Lung (tissue), 12 donors: Measurements from ENCODE around the gene RAPGEF1. TPM values are rescaled to one million over a fixed set of nuclear protein-coding genes. Genes with fewer than 3 reads are reported as not detected.

ENCODE experiments used
- ATAC-seq: fragments of 200-7000 bp; cut with Tn5 transposase; one replicate; pipeline ENCODE4 v1.9.1; 2020; ENCODE audit warnings: moderate number of reproducible peaks; ENCODE audit not compliant: insufficient read depth, low FRiP score
- DNase-seq, 3 donors: peaks; one replicate each; pipeline ENCODE4 v3.0.0-alpha.2; 2013 to 2017
- H3K27ac ChIP-seq, 2 donors: one replicate each; pipeline ENCODE4 v1.5.1; 2013; ENCODE audit warnings: mild to moderate bottlenecking in 2 of 2, moderate library complexity in 2 of 2, control low read depth in 1 of 2, inconsistent platforms in 1 of 2, low read depth in 1 of 2, low read length in 1 of 2
- H3K27me3 ChIP-seq, 3 donors: one replicate each; pipeline ENCODE4 v1.5.1; 2013; ENCODE audit warnings: low read length in 2 of 3; ENCODE audit not compliant: control insufficient read depth in 3 of 3, insufficient read depth in 3 of 3
- H3K36me3 ChIP-seq, 4 donors: one replicate each; pipeline ENCODE4 v1.5.1; 2013; ENCODE audit warnings: low read length in 4 of 4, mild to moderate bottlenecking in 1 of 4, moderate library complexity in 1 of 4; ENCODE audit not compliant: control insufficient read depth in 4 of 4, insufficient read depth in 4 of 4
- H3K4me1 ChIP-seq, 5 donors: one replicate each; pipeline ENCODE4 v1.5.1; 2013; ENCODE audit warnings: low read length in 5 of 5, mild to moderate bottlenecking in 2 of 5, moderate library complexity in 1 of 5; ENCODE audit not compliant: control insufficient read depth in 5 of 5, insufficient read depth in 5 of 5
- H3K4me3 ChIP-seq: one replicate; pipeline ENCODE4 v1.5.1; 2013; ENCODE audit warnings: mild to moderate bottlenecking, control low read depth, moderate library complexity
- H3K9ac ChIP-seq, 2 donors: one replicate each; pipeline ENCODE4 v1.5.1; 2013; ENCODE audit warnings: low read length in 2 of 2, control low read depth in 1 of 2; ENCODE audit not compliant: insufficient read depth in 1 of 2
- H3K9me3 ChIP-seq, 4 donors: one replicate each; pipeline ENCODE4 v1.5.1; 2013; ENCODE audit warnings: low read length in 3 of 4, mild to moderate bottlenecking in 1 of 4, moderate library complexity in 1 of 4; ENCODE audit not compliant: control insufficient read depth in 4 of 4, insufficient read depth in 3 of 4
- WGBS, 2 donors: extraction: QIAGEN DNeasy Blood & Tissue Kit; methylation state at CpG; one replicate each; pipeline ENCODE4 v1.1.7; 2013; 5-methylcytosine and 5-hydroxymethylcytosine counted together
- polyA plus RNA-seq, 2 donors: library from polyadenylated mRNA; stranded (reverse); fragments of 200-250 nt; gene quantifications; one replicate each; pipeline ENCODE4 v1.2.1, GENCODE V29; 2013
- total RNA-seq, 2 donors: library from RNA; depleted of rRNA in 1 of 2; stranded (reverse); fragments of >200 nt in 1 of 2; gene quantifications; one replicate each; pipeline ENCODE4 v1.2.1, GENCODE V29; 2014 to 2021
- TF ChIP-seq, protein P1 (sequence below): IDR thresholded peaks from 2 replicates; pipeline ENCODE4 v1.5.1; 2012; ENCODE audit warnings: mild to moderate bottlenecking; ENCODE audit errors: control extremely low read depth, extremely low read depth
- donor health status: control.
- donor health status: control.
- donor health status: Bipolar disorder and iron deficiency.
- donor health status: healthy.
- donor health status: DM: yes; HTN: yes; CAD: no.

RAPGEF1 gene
- total and polyA plus RNA-seq, 4 donors, result 38.9 to 134 (median 55.1) TPM

DNA sequence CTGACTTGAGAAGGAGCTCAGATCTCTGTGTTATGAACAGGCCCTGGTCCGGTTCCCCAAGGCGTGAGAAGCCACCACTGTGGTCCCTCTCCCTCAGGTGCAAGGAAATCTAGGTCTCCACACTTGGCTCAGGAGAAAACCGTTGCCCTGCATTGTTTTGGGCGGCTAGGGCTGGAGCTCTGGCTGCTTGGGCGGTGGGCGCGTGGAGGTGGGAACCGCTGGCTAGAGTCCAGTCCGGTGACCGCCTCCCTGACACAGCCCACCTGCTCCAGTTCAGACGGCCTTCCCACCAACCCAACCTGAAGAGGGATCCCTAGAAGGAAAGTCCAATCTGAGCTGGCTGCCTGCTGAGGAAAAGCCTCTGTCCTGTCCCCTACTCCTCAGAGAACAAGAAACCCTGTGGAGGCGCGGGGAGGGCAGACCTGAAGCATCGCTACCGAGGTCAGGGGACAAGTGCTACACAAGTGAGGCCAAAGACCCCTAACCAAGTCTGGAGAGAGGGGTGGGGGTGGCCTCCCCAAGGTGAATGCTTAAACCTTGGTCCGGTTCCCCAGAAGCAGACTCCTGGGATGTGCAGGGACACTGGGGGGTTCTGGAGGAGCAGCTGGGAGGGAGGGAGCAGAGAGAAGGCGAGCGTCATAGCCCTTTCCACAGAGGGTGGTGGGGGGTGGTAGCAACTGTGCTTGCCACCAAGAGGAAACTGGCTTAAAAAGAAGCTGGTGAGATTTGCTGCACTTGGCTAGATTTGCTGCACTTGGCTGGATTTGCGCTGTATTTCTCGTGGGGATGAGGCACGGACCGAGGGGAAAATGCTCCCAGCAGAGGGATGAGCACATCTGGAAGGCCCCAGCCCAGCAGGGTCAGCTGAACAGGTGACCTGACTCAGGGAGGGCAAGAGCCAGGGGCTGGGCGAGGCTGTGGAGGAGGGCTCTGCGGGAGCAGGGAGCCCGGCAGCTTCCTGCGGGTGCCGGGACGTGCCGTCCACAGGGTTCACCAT lies 65.2 kb downstream of the RAPGEF1 start:
- ATAC-seq (no peak), DNase-seq (no peak)
- no peak overlapping the region for H3K4me3 ChIP-seq
- peak overlapping the region; percentile 12 to 86 for H3K27ac ChIP-seq
- WGBS, 2 donors, result 85 to 89% methylated on average over 29 of the region's 29 CpGs
- TF ChIP-seq, protein P1, sequence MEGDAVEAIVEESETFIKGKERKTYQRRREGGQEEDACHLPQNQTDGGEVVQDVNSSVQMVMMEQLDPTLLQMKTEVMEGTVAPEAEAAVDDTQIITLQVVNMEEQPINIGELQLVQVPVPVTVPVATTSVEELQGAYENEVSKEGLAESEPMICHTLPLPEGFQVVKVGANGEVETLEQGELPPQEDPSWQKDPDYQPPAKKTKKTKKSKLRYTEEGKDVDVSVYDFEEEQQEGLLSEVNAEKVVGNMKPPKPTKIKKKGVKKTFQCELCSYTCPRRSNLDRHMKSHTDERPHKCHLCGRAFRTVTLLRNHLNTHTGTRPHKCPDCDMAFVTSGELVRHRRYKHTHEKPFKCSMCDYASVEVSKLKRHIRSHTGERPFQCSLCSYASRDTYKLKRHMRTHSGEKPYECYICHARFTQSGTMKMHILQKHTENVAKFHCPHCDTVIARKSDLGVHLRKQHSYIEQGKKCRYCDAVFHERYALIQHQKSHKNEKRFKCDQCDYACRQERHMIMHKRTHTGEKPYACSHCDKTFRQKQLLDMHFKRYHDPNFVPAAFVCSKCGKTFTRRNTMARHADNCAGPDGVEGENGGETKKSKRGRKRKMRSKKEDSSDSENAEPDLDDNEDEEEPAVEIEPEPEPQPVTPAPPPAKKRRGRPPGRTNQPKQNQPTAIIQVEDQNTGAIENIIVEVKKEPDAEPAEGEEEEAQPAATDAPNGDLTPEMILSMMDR, result no peak
- H3K9me3 ChIP-seq, result no peaks in the 10 kb centered on the region
- no peaks in the 10 kb centered on the region for H3K27me3 ChIP-seq
- H3K36me3 ChIP-seq, result no peaks in the 10 kb centered on the region
- peaks cover 25 to 57% (median 48%) of the 10 kb centered on the region in 5 donors for H3K4me1 ChIP-seq
- H3K9ac ChIP-seq, result no peak overlapping the region

DNA sequence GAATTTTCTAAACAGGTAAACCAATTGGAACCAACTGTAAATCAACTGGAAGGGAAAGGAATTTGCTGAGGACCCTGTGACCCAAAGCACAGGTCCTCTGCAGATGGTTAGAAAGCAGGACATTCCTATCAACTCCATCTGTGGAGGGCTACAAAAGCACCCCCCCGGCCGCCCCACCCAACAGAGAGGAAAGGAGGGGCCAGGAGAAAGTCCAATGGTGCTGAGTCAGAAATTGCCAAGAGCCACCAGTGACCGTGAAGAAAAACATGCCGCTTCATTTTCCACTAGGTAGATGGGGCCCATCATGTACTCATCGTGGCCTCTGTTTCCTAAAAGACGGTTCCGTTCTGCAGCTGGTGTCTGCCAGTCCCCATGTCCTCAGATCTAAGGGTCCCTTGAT lies 66.3 kb downstream of the RAPGEF1 start:
- ATAC-seq (no peak), DNase-seq (no peak)
- H3K4me3 ChIP-seq, result no peak overlapping the region
- TF ChIP-seq, protein P1, result no peak
- H3K4me1 ChIP-seq, result peaks cover 28 to 61% (median 49%) of the 10 kb centered on the region in 5 donors
- no peak overlapping the region for H3K9ac ChIP-seq
- no peaks in the 10 kb centered on the region for H3K36me3 ChIP-seq
- no peaks in the 10 kb centered on the region for H3K27me3 ChIP-seq
- 86 to 87% methylated on average over 7 of the region's 7 CpGs for WGBS, 2 donors
- no peaks in the 10 kb centered on the region for H3K9me3 ChIP-seq
- H3K27ac ChIP-seq, result peak overlapping the region in 1 of 2 donors; percentile 43

DNA sequence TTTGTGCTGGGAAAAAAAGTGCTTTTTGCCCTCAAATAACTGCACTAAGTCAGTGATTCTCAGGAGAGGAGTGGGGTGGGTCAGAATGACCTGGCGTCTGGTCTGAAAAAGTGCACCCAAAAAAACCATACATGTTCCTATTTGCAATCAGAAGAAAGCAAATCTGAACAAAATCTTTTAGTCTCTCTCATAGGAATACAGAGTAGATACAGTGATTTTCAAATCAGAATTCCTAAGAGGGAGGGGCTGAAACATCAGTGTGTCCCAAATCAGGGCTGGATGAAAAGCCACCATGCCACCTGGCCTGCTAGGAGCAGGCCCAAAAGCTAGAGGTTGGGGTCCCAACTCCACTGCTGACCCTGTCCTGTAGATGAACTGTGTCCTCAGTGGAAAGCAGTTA lies 66.8 kb downstream of the RAPGEF1 start:
- peaks cover 23 to 59% (median 53%) of the 10 kb centered on the region in 5 donors for H3K4me1 ChIP-seq
- WGBS, 2 donors, result 93 to 96% methylated on average over 1 of the region's 1 CpG
- TF ChIP-seq, protein P1, result no peak
- no peaks in the 10 kb centered on the region for H3K36me3 ChIP-seq
- H3K27ac ChIP-seq, result peak overlapping the region; percentile 43 to 60
- H3K27me3 ChIP-seq, result no peaks in the 10 kb centered on the region
- H3K4me3 ChIP-seq, result no peak overlapping the region
- H3K9me3 ChIP-seq, result no peaks in the 10 kb centered on the region
- DNase-seq (no peak), ATAC-seq (no peak)
- H3K9ac ChIP-seq, result no peak overlapping the region
